GM13977 (cell line): ENCODE measurements around the gene APOA1.

Source experiments
- DNase-seq: peaks from one replicate; pipeline ENCODE4 v3.0.0; 2012; ENCODE audit warnings: low spot score
- CTCF ChIP-seq: IDR thresholded peaks from 2 replicates; pipeline ENCODE4 v1.5.1; 2012; ENCODE audit warnings: mild to moderate bottlenecking, control low read depth; ENCODE audit not compliant: insufficient read depth; ENCODE audit errors: extremely low read depth, missing control alignments
- in situ Hi-C: fragments of 300-500 bp; cut with MboI; formaldehyde crosslinking; loops from one replicate; pipeline ENCODE4 v1.12.0; 2022; ENCODE audit warnings: low sequenced_read_pairs, low pct_unique_long_range_greater_than_20kb, mixed read lengths, inconsistent platforms; ENCODE audit not compliant: unreplicated experiment

The APOA1 gene

GRCh38 chr11:116837231-116838091 is at the start of gene APOA1:
Gene APOA1 (minus strand): TSS chr11:116837622. CDS start chr11:116837387, 235 bp downstream.
- no peak for TF ChIP-seq CTCF
- no peak for DNase-seq
- in situ Hi-C loops: no loop called here

GRCh38 chr11:116885951-116886655 is 48.7 kb upstream of the APOA1 start:
- DNase-seq: no peak
- no peak for TF ChIP-seq CTCF
- in situ Hi-C loops: no loop called here

GRCh38 chr11:116882386-116882785 is 45.0 kb upstream of the APOA1 start:
- in situ Hi-C loops: loop anchor here (5.0 kb wide), 1 partner anchor 220 kb away; no protein-coding TSS in a partner anchor
- DNase-seq: no peak
- TF ChIP-seq CTCF: no peak

GRCh38 chr11:116881143-116881542 is 43.7 kb upstream of the APOA1 start:
- no peak for DNase-seq
- TF ChIP-seq CTCF: no peak
- in situ Hi-C loops: loop anchor here (5.0 kb wide), 1 partner anchor 221 kb away; no protein-coding TSS in a partner anchor

GRCh38 chr11:116879800-116880625 is 42.6 kb upstream of the APOA1 start:
- in situ Hi-C loops: loop anchor here (5.0 kb wide), 1 partner anchor 222 kb away; no protein-coding TSS in a partner anchor
- peak; percentile 61 for DNase-seq
- peak; percentile 61 for TF ChIP-seq CTCF

GRCh38 chr11:116876656-116877055 is 39.2 kb upstream of the APOA1 start:
- in situ Hi-C loops: no loop called here
- DNase-seq: no peak
- TF ChIP-seq CTCF: no peak
